Activated T-helper 9 cell treated with anti-CD3 and anti-CD28 coated beads, Interleukin-2, amount 50 U/mL, for 16 hours (primary cell): ENCODE results near the gene PCGF6.
A peak's percentile ranks its signal among the peaks of the same experiment; 100 is the strongest.
"Not testable (repeated sequence)": the region's sequence is repeated elsewhere in the genome, so short reads cannot be mapped to it uniquely, and the experiment has no call there.

Source experiments
- DNase-seq: peaks from one replicate; pipeline ENCODE4 v3.0.0-alpha.2; 2020; ENCODE audit warnings: low read depth

PCGF6 gene, protein sequence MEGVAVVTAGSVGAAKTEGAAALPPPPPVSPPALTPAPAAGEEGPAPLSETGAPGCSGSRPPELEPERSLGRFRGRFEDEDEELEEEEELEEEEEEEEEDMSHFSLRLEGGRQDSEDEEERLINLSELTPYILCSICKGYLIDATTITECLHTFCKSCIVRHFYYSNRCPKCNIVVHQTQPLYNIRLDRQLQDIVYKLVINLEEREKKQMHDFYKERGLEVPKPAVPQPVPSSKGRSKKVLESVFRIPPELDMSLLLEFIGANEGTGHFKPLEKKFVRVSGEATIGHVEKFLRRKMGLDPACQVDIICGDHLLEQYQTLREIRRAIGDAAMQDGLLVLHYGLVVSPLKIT

DNA sequence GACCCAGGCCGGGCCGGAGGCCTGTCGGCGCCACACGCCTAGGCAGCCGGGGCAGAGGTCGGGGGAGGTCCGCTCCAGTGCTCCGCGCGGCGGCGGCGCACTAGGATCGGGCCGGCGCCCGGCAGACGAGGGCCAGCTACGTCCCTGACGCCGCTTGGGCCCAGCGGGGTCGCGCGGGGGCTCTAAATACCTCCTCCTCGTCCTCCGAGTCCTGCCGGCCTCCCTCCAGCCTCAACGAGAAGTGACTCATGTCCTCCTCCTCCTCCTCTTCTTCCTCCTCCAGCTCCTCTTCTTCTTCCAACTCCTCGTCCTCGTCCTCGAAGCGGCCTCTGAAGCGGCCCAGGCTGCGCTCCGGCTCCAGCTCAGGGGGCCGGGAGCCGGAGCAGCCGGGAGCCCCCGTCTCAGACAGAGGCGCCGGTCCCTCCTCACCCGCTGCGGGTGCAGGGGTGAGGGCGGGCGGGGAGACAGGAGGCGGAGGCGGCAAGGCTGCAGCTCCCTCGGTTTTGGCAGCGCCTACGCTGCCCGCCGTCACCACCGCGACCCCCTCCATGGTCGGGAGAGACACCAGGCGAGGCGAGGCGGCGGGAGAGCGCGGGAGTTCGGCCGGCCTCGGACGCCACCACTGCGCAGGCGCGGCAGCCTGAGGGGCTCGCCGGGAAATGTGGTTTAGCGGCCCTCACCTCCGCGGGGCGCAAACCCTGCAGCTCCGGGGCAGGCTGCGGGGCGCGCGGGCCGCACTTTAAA lies at the start of gene PCGF6:
TSS of gene PCGF6 (minus strand) at position 624 of the 744 bp plus-strand sequence. CDS start at position 550, 74 bp downstream.
- peak; percentile 61 for DNase-seq

DNA sequence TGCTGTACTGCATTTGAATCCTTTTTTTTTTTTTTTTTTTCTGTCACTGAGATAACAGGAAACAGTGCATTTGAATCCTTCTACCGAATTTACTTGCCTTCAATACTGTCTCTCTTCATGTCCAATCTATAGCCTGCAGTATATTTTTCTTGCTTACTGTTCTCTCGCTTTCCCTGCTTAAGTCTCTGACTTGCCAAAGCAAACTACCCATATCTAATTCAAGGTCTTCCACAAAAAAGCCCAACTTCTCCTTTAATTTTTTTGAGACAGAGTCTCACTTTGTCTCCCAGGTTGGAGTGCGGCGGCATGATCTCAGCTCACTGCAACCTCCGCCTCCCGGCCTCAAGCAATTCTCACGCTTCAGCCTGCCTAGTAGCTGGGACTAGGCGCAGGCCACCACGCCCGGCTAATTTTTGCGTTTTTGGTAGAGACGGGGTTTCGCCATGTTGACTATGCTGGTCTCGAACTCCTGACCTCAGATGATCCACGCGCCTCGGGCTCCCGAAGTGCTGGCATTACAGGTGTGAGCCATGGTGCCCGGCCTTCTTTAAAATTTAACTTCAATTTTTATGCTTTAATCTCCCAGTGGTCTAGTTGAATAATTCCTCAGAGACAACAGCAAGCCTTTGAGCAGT lies 46.4 kb upstream of the PCGF6 start:
- DNase-seq = no peak

DNA sequence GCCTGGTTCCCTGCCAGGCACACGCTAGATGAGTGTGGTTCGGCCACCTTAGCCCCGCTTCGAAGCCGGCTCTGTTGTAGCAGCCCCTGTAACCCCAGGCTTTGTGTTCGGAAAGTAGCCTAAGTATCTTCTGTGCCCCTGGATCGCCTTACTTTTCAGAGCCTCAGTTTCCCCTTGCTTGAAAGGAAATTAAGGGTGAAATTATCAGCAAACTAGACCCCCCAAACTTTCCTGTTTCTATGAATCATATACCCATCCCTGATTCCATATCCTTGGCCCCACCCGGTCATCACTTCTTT lies 45.8 kb upstream of the PCGF6 start:
- no peak for DNase-seq

DNA sequence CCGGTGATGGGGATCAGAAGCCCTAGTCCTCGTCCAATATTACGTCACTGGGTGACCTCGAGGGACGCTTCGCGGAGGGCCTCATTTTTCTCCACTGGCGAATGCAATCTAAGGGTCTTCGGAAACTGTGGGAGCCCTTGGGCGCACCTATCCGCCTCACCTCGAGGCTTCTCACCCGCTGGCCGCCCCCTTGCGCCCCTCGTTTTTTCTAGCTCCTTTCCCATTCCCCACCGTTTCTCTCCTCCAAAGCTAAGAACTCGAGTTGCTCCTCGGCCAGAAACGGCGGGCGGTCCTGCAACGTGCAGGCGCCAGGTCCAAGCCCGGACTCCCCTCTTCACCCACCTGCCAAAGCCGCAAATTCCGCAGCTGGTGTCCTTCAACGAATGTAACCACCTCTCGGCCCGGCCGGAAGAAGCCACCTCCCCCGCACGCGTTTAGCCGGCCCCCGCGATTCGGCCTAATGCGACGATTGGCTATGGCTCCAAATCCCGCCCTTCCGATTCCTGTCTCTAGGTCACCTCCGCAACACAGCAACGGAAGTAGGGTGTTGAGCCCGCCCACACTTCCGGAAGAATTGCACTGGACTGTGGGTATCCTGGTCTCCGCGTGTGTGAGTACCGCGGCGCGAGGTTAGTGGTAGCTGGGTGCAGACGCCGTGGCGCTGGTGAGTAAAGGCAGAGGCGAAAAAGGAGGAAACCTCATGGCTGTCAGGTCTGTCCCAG lies 45.3 kb upstream of the PCGF6 start, which contains the start of the genes ATP5MK and PDCD11:
TSS of gene ATP5MK (minus strand) at position 409 of the 722 bp plus-strand sequence. CDS start 4,018 bp downstream, outside the sequence.
TSS of gene PDCD11 (plus strand) at position 560 of the 722 bp plus-strand sequence. CDS start 1,801 bp downstream, outside the sequence.
- peak; percentile 93 for DNase-seq

DNA sequence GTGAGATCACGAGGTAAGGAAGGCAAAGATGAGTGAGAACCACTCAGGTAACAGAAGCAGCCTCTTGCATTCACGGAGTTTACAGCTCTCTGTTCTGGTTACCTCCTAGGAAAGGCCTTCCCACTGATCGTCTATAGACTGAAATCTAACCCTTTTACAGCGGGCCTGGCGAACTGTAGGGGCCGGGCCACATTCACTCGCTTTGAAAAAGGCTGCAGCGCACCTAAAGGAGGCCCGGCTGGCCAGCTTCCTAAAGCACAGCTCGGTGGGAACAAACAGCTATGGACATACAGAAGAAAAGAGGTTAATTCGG lies 44.8 kb upstream of the PCGF6 start:
- no peak for DNase-seq

DNA sequence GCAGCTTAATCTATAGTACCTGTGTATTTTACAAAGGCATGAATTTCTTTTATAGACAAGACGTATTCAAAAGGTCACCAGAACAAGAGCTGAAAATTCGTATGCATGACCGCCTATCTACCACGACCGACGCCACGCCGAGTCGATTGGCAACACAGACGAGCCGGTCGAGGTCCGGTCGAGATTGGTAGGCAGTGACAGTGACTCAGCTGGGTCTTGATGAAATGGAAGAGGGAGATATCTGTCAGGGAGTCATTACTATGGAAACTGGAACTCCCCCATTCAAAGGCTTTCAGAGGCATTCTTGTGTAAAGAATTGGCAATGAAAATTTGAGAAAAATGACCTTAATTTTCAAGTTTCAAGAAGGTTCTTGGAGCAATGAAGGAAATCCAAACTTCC lies 43.2 kb upstream of the PCGF6 start:
- no peak for DNase-seq

DNA sequence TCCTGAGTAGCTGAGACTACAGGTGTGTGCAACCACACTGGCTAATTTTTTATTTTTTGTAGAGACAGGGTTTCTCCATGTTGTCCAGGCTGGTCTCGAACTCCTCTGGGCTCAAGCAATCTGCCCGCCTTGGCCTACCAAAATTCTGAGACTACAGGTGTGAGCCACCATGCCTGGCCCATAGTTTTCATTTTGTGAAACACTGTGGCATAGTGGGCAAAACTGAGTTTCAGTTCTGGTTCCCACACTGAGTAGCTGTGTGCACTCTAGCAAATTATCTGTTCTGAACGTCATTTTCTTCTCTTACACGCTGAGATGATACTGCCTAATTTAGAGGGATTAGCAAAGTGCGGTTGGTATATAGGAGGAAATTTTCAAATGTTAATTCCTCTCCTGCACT lies 31.8 kb upstream of the PCGF6 start:
- DNase-seq = no peak

DNA sequence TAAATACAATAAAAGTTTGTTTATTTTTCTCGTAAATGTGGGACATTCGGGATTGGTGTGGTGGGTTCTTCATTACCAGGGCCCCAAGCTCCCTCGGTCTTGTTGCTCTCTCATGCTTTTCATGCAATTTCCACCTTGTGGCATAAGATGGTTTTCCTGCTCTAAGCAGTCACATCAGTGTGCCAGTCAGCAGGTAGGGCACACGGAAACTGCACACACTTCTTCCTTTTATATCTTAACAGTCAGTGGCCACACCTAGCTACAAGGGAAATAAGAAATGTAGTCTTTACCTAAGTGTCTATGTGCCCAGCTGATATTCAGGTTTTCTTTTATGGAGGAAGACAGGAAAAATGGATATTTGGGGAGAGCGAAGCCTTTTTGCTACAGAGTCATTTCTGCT lies 23.3 kb upstream of the PCGF6 start:
- no peak for DNase-seq

DNA sequence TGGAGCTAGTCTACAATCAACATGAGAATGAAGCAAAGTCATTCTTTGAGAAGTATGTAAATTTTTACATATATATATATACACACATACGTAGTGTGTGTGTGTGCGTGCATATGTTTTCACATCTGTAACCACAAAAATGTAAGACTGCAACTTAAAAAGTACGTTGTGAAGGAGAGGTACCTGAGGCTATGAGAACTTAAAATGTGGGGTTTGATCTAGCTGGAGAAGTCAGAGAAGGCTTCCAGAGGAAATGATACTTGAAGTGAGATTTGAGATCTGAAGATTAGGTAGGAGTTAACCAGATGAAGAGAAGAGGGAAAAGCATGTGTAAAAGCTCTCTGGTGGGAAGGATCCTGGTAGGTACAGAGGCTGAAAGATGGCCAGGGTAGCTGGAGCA lies 22.6 kb upstream of the PCGF6 start:
- no peak for DNase-seq

DNA sequence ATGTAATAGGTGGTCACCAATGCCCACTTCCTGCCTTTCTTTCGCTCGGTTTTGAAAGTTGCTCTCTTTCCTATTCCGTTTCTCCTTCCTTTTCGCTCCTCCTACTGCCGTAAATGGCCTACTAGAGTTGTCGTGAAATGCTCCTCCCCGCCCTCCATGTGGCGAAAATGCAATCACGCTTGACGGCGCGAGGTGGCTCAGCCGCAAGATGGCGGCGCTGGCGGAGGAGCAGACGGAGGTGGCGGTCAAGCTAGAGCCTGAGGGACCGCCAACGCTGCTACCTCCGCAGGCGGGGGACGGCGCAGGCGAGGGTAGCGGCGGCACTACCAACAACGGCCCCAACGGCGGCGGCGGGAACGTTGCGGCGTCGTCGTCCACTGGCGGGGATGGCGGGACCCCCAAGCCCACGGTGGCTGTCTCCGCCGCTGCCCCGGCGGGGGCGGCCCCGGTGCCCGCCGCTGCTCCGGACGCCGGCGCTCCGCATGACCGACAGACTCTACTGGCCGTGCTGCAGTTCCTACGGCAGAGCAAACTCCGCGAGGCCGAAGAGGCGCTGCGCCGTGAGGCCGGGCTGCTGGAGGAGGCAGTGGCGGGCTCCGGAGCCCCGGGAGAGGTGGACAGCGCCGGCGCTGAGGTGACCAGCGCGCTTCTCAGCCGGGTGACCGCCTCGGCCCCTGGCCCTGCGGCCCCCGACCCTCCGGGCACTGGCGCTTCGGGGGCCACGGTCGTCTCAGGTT lies 17.0 kb upstream of the PCGF6 start, which contains the start of gene TAF5:
TSS of gene TAF5 (plus strand) at position 195 of the 737 bp plus-strand sequence. CDS start at position 209, 14 bp downstream.
- peak; percentile 82 for DNase-seq

DNA sequence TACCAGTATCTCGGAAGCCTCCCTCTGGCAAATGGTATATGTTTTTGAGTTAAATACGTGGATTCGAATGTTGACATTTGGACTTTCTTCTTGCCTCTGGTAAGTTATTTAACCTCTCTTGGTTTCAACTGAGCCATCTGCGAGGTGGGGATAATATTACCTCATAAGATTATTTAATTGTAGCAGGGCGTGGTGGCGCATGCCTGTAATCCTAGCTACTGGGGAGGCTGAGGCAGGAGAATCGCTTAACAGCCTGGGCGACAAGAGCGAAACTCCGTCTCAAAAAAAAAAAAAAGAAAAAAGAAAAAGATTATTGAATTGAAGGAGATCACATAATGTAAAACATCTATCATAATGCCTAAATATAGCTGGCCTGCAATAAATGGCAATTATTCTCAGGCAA lies 16.4 kb upstream of the PCGF6 start:
- no peak for DNase-seq

DNA sequence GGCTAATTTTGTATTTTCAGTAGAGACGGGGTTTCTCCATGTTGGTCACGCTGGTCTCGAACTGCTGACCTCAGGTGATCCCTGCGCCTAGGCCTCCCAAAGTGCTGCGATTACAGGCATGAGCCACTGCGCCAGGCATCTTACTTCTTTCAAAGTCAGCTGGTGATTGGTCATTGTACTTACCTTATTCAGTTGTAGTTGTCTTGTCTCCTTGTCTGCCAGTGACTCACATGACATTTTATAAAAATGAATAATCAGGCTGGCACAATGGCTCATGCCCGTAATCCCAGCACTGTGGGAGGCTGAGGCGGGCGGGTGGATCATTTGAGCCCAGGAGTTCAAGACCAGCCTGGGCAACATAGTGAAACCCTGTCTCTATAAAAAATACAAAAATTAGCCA lies 9.9 kb upstream of the PCGF6 start:
- DNase-seq = not testable (repeated sequence)

DNA sequence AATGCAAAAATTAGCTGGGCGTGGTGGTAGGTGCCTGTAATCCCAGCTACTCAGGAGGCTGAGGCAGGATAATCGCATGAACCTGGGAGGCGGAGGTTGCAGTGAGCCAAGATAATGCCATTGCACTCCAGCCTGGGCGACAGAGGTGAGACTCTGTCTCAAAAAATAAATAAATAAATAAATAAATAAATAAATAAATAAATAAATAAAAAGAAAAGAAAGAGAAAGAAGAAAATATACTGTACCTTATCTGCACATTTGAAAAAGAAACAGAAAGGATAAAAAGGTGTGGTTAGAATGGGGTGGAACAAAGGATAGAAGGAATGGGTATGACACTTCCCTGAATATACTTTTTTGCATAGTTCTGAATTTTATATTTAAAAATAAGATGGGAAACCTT lies 8.6 kb upstream of the PCGF6 start:
- not testable (repeated sequence) for DNase-seq

DNA sequence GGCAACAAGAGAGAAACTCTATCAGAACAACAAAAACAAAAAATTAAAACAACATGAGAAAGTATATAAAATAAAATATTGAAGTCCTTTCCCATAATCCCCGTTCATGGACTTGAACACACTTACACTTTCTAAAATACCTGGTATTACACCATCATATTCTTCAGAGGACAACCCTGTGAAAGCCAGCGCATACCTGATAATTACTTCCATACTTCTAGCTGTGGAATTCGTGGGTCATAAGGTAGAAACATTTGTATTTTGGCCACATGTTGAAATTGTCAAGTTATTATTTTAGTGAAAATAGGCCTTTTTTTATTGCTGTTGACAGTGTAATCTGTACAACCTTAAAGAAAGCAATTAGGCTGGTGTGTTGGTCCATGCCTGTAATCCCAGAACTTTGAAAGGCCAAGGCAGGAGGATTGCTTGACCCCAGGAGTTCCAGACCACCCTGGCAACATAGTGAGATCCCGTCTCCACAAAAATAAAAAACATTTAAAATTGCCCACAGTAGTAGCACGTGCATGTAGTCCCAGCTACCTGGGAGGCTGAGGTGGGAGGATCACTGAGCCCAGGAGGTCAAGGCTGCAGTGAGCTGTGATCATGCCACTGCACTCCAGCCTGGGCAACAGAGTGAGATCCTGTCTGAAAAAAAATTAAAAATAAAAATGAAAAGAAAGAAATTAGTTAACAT lies 5.1 kb upstream of the PCGF6 start:
- DNase-seq = no peak

DNA sequence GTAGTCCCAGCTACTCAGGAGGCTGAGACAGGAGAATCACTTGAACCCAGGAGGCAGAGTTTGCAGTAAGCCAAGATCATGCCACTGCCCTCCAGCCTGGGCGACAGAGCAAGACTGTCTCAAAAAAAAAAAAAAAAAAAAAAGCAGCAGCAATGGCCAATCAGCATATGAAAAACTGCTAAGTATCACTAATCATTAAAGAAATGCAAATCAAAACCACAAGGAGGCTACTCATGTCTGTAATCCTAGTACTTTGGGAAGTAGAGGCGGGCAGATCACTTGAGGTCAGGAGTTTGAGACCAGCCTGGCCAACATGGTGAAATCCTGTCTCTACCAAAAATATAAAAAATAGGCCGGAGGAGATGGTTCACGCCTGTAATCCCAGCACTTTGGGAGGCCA lies 3.6 kb upstream of the PCGF6 start:
- not testable (repeated sequence) for DNase-seq

DNA sequence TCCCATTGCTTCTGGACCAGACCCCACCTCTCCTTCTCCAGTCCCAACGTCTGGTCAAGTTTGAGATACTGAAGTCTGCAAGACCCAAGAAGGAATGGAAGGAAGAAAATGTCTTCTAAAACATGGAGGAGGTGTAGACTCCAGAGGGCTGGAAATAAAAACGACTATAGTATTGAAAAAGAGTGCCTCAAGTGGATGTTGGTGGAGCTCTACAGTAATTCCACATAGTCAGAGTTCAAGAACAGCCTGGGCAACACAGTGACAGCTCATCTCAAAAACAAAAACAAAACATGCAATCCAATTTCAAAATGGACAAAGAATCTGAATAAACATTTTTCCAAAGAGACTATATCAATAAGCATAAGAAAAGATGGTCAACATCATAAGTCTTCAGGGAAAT lies 2.3 kb upstream of the PCGF6 start:
- DNase-seq = no peak

DNA sequence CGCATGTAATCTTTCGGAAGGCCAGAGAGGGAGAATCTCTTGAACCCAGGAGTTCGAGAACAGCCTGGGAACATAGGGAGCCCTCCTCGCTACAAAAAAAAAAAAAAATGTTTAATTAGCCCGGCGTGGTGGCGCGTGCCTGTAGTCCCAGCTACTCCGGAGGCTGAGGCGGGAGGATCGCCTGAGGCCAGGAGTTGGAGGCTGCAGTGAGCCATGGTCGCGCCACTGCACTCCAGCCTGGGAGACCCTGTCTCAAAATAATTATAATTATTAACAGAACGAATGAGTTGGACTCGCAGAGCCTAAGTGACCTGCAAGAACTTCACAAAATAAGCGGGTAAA lies 794 bp downstream of the PCGF6 start:
- no peak for DNase-seq

DNA sequence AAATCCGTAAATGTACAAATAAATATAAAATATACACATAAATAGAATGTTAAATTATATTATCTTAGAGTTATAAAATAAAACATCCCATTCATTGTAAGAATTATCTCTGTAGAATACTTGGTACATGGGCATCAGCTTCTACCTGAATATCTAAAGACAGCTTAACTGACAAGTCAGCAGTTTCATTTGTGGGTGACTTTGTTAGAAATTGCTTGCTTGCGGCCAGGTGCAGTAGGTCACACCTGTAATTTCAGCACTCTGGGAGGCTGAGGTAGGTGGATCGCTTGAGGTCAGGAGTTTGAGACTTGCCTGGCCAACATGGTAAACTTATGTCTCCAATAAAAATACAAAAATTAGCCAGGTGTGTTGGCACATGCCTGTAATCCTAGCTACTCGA lies 14.6 kb downstream of the PCGF6 start:
- no peak for DNase-seq

DNA sequence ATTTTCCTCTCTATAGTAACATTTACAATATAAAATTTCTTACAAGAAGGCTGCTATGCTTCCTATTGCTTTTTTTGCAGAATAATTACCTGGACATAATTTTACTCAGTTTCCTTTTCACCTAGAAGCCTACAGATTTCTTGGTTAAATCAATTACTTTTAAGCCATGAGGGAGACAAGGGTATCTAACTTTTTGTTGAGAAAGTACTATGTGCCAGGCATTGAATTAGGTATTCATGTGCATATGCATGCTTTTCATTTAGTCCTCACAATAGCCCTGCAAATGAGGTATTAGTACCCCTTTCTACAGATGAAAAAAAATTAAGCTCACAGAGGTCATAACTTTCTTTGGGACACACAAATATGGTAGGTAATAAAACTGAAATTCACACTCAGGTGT lies 16.4 kb downstream of the PCGF6 start:
- DNase-seq = no peak

DNA sequence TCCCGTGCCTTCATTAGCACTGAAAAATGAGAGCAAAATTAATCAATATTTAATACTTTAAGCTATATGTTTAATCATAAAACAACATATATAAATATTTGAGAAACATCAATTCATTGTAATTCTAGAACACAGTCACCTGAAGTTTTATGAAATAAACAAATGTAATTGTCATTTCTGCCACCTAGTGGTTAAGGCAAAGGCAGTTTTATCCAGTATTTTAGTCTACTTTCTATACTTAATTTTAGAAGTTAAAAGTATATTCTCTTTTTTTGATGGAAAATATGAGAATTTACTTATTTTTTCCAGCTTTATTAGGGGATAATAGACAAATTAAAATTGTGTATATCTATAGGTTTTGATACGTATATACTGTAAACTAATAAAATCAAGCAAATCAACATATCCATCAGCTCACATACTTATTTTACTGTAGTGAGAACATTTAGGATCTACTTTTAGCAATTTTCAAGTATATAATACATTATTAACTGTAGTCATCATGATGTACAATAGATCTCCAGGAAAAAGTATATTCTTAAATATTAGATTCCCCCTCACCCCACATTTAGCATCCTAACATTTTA lies 16.9 kb downstream of the PCGF6 start:
- no peak for DNase-seq

DNA sequence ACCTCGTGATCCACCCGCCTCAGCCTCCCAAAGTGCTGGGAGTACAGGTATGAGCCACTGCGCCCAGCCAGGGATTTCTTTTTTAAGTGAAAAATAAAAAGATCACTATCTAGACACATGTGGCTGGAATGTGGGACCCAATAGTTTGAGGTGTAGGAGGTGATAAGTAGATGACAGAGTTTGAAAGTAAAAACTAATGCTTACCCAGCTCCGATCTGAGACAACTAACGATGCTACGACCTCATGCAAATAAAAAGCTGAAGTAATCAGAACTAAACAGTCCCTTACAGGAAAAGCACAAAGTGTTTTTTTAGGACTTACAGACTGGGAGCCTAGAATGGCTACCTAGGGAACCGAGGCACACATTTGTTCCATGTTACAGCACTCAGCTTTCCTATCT lies 23.0 kb downstream of the PCGF6 start:
- no peak for DNase-seq
